IPS-20b (cell line): Measurements from ENCODE around the gene MRFAP1L1.
"Not testable (repeated sequence)": the region's sequence is repeated elsewhere in the genome, so short reads cannot be mapped to it uniquely, and the experiment has no call there.

Source experiments
- H3K27ac ChIP-seq: one replicate; pipeline ENCODE4 v1.5.1; 2013; ENCODE audit warnings: low read length
- H3K27me3 ChIP-seq: 2 replicates; pipeline ENCODE4 v1.6.1; 2013; ENCODE audit warnings: mild to moderate bottlenecking, low read length, inconsistent platforms; ENCODE audit not compliant: insufficient read depth
- H3K36me3 ChIP-seq: 2 replicates; pipeline ENCODE4 v1.6.1; 2013; ENCODE audit warnings: low read depth, mild to moderate bottlenecking, inconsistent platforms, low read length, moderate library complexity; ENCODE audit not compliant: insufficient read depth
- H3K4me1 ChIP-seq: 2 replicates; pipeline ENCODE4 v1.6.1; 2013; ENCODE audit warnings: mild to moderate bottlenecking, control low read depth, inconsistent platforms, low read length, moderate library complexity; ENCODE audit not compliant: insufficient read depth
- H3K4me3 ChIP-seq: 2 replicates; pipeline ENCODE4 v1.5.1; 2013; ENCODE audit warnings: mild to moderate bottlenecking, low read length, inconsistent platforms
- H3K9ac ChIP-seq: 2 replicates; pipeline ENCODE4 v1.6.1; 2013; ENCODE audit warnings: low read depth, mild to moderate bottlenecking, inconsistent platforms, low read length, moderate library complexity
- H3K9me3 ChIP-seq: 2 replicates; pipeline ENCODE4 v1.6.1; 2013; ENCODE audit warnings: mild to moderate bottlenecking, low read depth, low read length, inconsistent platforms; ENCODE audit not compliant: insufficient read depth

Gene MRFAP1L1

GRCh38 chr4:6709230-6710114, at the start of gene MRFAP1L1:
MRFAP1L1 (minus strand) TSS chr4:6709865; CDS start chr4:6709629, 236 bp downstream.
- H3K9ac ChIP-seq = peak within 1 kb of the TSS; percentile 95
- H3K4me1 ChIP-seq = peaks cover 11% of the 10 kb centered on the region
- H3K9me3 ChIP-seq = no peaks in the 10 kb centered on the region
- H3K27me3 ChIP-seq = peaks cover 31% of the 10 kb centered on the region
- H3K4me3 ChIP-seq = peak within 1 kb of the TSS; percentile 98
- H3K27ac ChIP-seq = peak within 1 kb of the TSS; percentile 41
- peaks cover 17% of the 10 kb centered on the region; the same call in 1 of the 2 replicates for H3K36me3 ChIP-seq

DNA sequence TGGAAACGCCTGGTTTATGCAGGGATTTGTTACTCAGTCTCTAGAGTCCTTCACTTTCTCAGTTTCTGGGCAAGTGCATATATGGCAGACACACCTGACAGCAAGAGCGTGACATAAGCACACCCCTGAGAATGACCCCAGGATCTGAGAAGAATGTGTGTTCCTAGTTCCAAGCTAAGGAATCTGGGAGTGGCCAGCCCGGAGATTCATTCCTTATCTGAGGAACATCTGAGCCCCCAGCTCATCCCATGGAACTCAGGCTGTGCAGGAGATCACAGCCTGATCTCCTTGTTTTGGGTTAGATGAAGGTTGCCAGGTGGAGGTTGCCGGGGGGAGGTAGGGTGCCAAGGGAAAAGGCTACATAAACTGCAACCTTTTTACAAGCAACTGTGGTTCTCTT, 49.1 kb upstream of the MRFAP1L1 start:
- H3K36me3 ChIP-seq = no peaks in the 10 kb centered on the region
- H3K27me3 ChIP-seq = no peaks in the 10 kb centered on the region
- no peak overlapping the region for H3K9ac ChIP-seq
- no peak overlapping the region for H3K27ac ChIP-seq
- no peak overlapping the region for H3K4me3 ChIP-seq
- H3K9me3 ChIP-seq = no peaks in the 10 kb centered on the region
- H3K4me1 ChIP-seq = no peaks in the 10 kb centered on the region

DNA sequence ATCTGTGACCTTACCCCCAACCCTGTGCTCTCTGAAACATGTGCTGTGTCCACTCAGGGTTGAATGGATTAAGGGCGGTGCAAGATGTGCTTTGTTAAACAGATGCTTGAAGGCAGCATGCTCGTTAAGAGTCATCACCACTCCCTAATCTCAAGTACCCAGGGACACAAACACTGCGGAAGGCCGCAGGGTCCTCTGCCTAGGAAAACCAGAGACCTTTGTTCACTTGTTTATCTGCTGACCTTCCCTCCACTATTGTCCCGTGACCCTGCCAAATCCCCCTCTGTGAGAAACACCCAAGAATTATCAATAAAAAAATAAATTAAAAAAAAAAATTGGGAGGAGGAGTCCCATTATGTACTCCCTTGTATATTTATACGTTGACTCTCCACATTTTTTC, 46.7 kb upstream of the MRFAP1L1 start:
- H3K9me3 ChIP-seq, H3K27me3 ChIP-seq, H3K4me1 ChIP-seq, H3K9ac ChIP-seq, H3K36me3 ChIP-seq, H3K27ac ChIP-seq, H3K4me3 ChIP-seq: not testable (repeated sequence)

DNA sequence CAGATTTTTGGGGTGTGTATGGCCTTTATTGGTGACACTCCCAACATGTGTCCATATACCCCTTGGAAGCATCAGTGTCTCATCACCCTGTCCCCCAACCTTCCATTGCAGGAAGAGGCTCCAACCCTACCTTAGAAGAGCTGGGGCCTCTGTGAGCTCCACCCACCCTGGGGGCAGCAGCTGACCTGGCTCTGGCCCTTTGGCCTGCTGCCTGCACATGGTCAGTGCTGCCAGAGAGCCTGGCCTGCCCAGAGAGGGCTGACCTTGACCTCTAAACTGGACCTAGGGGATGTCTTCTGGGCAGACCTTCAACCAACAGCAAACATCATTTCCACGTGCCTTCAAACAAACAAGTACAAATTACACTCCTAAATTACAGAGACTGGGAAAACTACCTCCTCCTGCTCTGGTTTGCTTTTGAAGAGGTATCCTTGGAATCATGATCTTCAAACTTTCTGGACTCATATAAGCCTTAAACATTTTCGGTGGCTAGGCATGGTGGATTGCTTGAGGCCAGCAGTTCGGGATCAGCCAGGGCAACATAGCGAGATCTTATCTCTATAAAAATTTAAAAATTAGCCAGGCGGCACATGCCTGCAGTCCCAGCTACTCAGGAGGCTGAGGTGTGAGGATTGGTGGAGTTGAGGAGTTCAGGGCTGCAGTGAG, 45.6 kb upstream of the MRFAP1L1 start:
- no peaks in the 10 kb centered on the region for H3K4me1 ChIP-seq
- no peaks in the 10 kb centered on the region for H3K9me3 ChIP-seq
- no peaks in the 10 kb centered on the region for H3K36me3 ChIP-seq

DNA sequence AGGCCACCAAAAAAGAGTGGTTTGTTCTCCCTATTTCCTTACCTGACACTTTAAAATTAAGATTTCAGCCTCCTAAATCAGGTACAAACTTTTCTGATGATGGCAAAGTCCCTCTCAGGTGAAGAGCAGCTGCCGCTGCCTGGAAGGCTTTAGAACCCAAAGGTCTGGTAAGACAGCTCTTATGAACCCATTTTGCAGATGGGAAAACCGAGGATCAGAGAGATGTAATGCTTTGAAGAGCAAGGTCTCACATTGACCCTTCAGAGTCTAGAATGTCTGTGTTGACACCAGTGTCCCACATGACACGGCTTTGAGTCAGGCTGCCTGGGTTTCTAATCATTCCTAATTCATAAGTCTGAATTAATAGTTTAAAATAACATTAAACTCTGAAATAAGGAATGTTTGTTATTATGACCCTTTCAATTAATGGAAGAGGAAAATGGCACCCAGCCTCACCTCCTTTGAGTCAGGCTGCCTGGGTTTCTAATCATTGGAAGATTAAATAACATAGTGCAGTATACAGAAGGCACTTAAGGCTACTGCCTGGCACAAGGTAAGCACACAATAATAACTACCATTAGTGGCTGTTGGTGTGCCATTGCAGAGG, 44.9 kb upstream of the MRFAP1L1 start:
- Histone ChIP-seq H3K4me1 (no peaks in the 10 kb centered on the region), H3K36me3 (no peaks in the 10 kb centered on the region), H3K9ac (no peak overlapping the region), H3K27ac (no peak overlapping the region), H3K4me3 (no peak overlapping the region), H3K9me3 (no peaks in the 10 kb centered on the region), H3K27me3 (no peaks in the 10 kb centered on the region)

More for the DNA sequence above, 45.6 kb upstream of the MRFAP1L1 start:
- H3K27ac ChIP-seq = no peak overlapping the region
- no peak overlapping the region for H3K4me3 ChIP-seq
- H3K9ac ChIP-seq = no peak overlapping the region
- H3K27me3 ChIP-seq = no peaks in the 10 kb centered on the region

- no peak overlapping the region for H3K9ac ChIP-seq
- H3K4me1 ChIP-seq = no peaks in the 10 kb centered on the region
- H3K4me3 ChIP-seq = no peak overlapping the region
- no peak overlapping the region for H3K27ac ChIP-seq
- no peaks in the 10 kb centered on the region for H3K27me3 ChIP-seq
- no peaks in the 10 kb centered on the region for H3K9me3 ChIP-seq
- H3K36me3 ChIP-seq = no peaks in the 10 kb centered on the region
Measured at GRCh38 chr4:6753891-6754290, 44.2 kb upstream of the MRFAP1L1 start.

- Histone ChIP-seq H3K9ac (no peak overlapping the region), H3K27ac (no peak overlapping the region), H3K27me3 (no peaks in the 10 kb centered on the region), H3K4me1 (no peaks in the 10 kb centered on the region), H3K4me3 (no peak overlapping the region), H3K9me3 (no peaks in the 10 kb centered on the region), H3K36me3 (no peaks in the 10 kb centered on the region)
Measured at GRCh38 chr4:6753103-6753560, 43.5 kb upstream of the MRFAP1L1 start.

- no peak overlapping the region for H3K4me3 ChIP-seq
- H3K27me3 ChIP-seq = no peaks in the 10 kb centered on the region
- no peak overlapping the region for H3K9ac ChIP-seq
- H3K4me1 ChIP-seq = no peaks in the 10 kb centered on the region
- H3K36me3 ChIP-seq = no peaks in the 10 kb centered on the region
- no peaks in the 10 kb centered on the region for H3K9me3 ChIP-seq
- H3K27ac ChIP-seq = no peak overlapping the region
Measured at GRCh38 chr4:6752486-6752829, 42.8 kb upstream of the MRFAP1L1 start.

- Histone ChIP-seq H3K9me3 (no peaks in the 10 kb centered on the region), H3K27ac (no peak overlapping the region), H3K4me3 (no peak overlapping the region), H3K27me3 (no peaks in the 10 kb centered on the region), H3K36me3 (no peaks in the 10 kb centered on the region), H3K4me1 (no peaks in the 10 kb centered on the region), H3K9ac (no peak overlapping the region)
Measured at GRCh38 chr4:6751611-6752485, 42.2 kb upstream of the MRFAP1L1 start.

DNA sequence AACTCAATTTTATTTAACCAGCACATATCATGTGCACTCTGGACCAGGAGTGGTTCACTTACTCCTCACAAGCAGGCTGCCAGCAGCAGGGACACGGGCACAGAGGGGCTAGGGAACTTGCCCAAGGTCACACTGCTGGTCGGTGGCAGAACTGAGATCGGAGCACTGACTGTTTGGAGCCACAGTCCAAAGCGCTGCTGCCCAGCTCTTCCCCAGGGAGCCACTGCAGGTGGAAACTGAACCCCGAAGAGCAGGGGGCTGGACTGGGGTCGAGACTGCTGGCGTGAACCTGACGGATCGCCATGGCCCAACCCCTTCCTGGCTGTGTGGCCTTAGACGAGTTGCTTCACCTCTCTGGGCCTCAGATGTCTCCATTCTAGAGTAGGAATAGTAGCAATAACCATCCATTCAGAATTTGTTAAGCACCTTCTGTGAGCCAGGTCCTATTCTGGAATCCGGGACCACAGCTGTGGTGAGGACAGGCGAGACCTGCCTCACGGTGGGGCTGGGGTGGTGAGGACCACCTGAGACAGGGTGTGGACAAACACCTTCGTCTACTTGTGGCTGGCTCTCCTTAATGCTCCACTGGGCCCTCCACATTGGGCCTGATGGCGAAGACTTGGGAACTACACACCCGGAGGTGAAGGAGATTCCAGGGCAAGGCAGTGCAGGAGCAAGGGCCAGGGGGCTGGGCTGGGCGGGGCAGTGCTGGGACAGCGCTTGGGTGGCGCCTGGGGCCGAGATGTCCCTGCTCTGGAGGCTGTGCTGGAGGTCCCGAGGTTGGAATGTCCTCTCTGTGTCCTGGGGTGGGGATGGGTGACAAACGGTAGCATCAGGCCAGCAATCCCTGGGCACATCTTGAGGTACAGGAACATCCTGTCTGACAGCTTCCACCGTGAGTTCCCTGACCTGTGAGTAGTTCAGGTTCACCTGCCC, 40.9 kb upstream of the MRFAP1L1 start:
- no peaks in the 10 kb centered on the region for H3K36me3 ChIP-seq
- no peak overlapping the region for H3K9ac ChIP-seq
- no peak overlapping the region for H3K27ac ChIP-seq
- no peaks in the 10 kb centered on the region for H3K9me3 ChIP-seq
- H3K27me3 ChIP-seq = no peaks in the 10 kb centered on the region
- H3K4me1 ChIP-seq = no peaks in the 10 kb centered on the region
- no peak overlapping the region for H3K4me3 ChIP-seq
